HG03135 (cell line): Measurements from ENCODE around the gene BRPF3.
"Not testable (repeated sequence)": the region's sequence is repeated elsewhere in the genome, so short reads cannot be mapped to it uniquely, and the experiment has no call there.

ENCODE experiments used
- ATAC-seq: cut with Tn5 transposase; IDR thresholded peaks from one replicate; pipeline ENCODE4 v1.9.1; 2021; ENCODE audit warnings: mild to moderate bottlenecking, moderate library complexity; ENCODE audit not compliant: unreplicated experiment

Gene BRPF3

GRCh38 chr6:36200154-36200891 lies 3.8 kb downstream of the BRPF3 start:
- ATAC-seq, result no peak

- ATAC-seq, result no peak
Measured at GRCh38 chr6:36200998-36201596, 4.6 kb downstream of the BRPF3 start.

GRCh38 chr6:36201612-36202011 lies 5.1 kb downstream of the BRPF3 start:
- ATAC-seq, result no peak

GRCh38 chr6:36202101-36202500 lies 5.6 kb downstream of the BRPF3 start:
- no peak for ATAC-seq

- ATAC-seq, result no peak
Measured at GRCh38 chr6:36204068-36204753, 7.7 kb downstream of the BRPF3 start.

- no peak for ATAC-seq
Measured at GRCh38 chr6:36207155-36207554, 10.6 kb downstream of the BRPF3 start.

- ATAC-seq, result no peak
Measured at GRCh38 chr6:36209606-36210005, 13.1 kb downstream of the BRPF3 start.

GRCh38 chr6:36210182-36210581 lies 13.6 kb downstream of the BRPF3 start:
- no peak for ATAC-seq

GRCh38 chr6:36210886-36211595 lies 14.5 kb downstream of the BRPF3 start:
- no peak for ATAC-seq

- ATAC-seq, result no peak
Measured at GRCh38 chr6:36216559-36216958, 20.0 kb downstream of the BRPF3 start.

GRCh38 chr6:36217188-36217587 lies 20.6 kb downstream of the BRPF3 start:
- no peak for ATAC-seq

GRCh38 chr6:36217946-36218345 lies 21.4 kb downstream of the BRPF3 start:
- ATAC-seq, result no peak

- ATAC-seq, result not testable (repeated sequence)
Measured at GRCh38 chr6:36218516-36218915, 22.0 kb downstream of the BRPF3 start.

GRCh38 chr6:36219081-36219480 lies 22.5 kb downstream of the BRPF3 start:
- no peak for ATAC-seq

- ATAC-seq, result no peak
Measured at GRCh38 chr6:36220226-36220625, 23.7 kb downstream of the BRPF3 start.

GRCh38 chr6:36221674-36222073 lies 25.1 kb downstream of the BRPF3 start:
- ATAC-seq, result no peak

GRCh38 chr6:36222924-36223323 lies 26.4 kb downstream of the BRPF3 start:
- no peak for ATAC-seq

GRCh38 chr6:36223706-36224105 lies 27.2 kb downstream of the BRPF3 start:
- ATAC-seq, result no peak

GRCh38 chr6:36224918-36225461 lies 28.4 kb downstream of the BRPF3 start:
- no peak for ATAC-seq

GRCh38 chr6:36226438-36227047 lies 30.0 kb downstream of the BRPF3 start:
- ATAC-seq, result no peak
